ENCODE measurements around the gene NGFR.

- TF ChIP-seq, protein P1, sequence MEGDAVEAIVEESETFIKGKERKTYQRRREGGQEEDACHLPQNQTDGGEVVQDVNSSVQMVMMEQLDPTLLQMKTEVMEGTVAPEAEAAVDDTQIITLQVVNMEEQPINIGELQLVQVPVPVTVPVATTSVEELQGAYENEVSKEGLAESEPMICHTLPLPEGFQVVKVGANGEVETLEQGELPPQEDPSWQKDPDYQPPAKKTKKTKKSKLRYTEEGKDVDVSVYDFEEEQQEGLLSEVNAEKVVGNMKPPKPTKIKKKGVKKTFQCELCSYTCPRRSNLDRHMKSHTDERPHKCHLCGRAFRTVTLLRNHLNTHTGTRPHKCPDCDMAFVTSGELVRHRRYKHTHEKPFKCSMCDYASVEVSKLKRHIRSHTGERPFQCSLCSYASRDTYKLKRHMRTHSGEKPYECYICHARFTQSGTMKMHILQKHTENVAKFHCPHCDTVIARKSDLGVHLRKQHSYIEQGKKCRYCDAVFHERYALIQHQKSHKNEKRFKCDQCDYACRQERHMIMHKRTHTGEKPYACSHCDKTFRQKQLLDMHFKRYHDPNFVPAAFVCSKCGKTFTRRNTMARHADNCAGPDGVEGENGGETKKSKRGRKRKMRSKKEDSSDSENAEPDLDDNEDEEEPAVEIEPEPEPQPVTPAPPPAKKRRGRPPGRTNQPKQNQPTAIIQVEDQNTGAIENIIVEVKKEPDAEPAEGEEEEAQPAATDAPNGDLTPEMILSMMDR (IDR thresholded peaks at IDR 0.05), result no peak
- TF ChIP-seq EZH2 (IDR thresholded peaks at IDR 0.05; ENCODE audit: borderline replicate concordance, insufficient read depth, low read depth, low read length, poor library complexity, severe bottlenecking), result no peak
Measured at GRCh38 chr17:49473900-49474751, 21.0 kb upstream of the NGFR start.
